GM13977 (cell line): ENCODE data around the gene MRE11.
A peak's percentile ranks its signal among the peaks of the same experiment; 100 is the strongest.

Experiments
- DNase-seq: peaks from one replicate; pipeline ENCODE4 v3.0.0; 2012; ENCODE audit warnings: low spot score
- CTCF ChIP-seq: IDR thresholded peaks from 2 replicates; pipeline ENCODE4 v1.5.1; 2012; ENCODE audit warnings: mild to moderate bottlenecking, control low read depth; ENCODE audit not compliant: insufficient read depth; ENCODE audit errors: extremely low read depth, missing control alignments
- in situ Hi-C: fragments of 300-500 bp; cut with MboI; formaldehyde crosslinking; loops from one replicate; pipeline ENCODE4 v1.12.0; 2022; ENCODE audit warnings: low sequenced_read_pairs, low pct_unique_long_range_greater_than_20kb, mixed read lengths, inconsistent platforms; ENCODE audit not compliant: unreplicated experiment

MRE11 gene

GRCh38 chr11:94417386-94417987 lies 76.2 kb downstream of the MRE11 start:
- in situ Hi-C loops = no loop called here
- no peak for DNase-seq
- TF ChIP-seq CTCF = peak; percentile 37

GRCh38 chr11:94405062-94405833 lies 88.4 kb downstream of the MRE11 start:
- TF ChIP-seq CTCF = no peak
- in situ Hi-C loops = no loop called here
- no peak for DNase-seq

- TF ChIP-seq CTCF = no peak
- no peak for DNase-seq
- in situ Hi-C loops = no loop called here
Measured at GRCh38 chr11:94402355-94402754, 91.3 kb downstream of the MRE11 start.

GRCh38 chr11:94401773-94402265 lies 91.8 kb downstream of the MRE11 start:
- no peak for TF ChIP-seq CTCF
- DNase-seq = no peak
- in situ Hi-C loops = no loop called here

GRCh38 chr11:94400839-94401772 lies 92.5 kb downstream of the MRE11 start, which contains the start of gene GPR83:
GPR83 (minus strand) TSS chr11:94401419; CDS start chr11:94401247, 172 bp downstream.
- TF ChIP-seq CTCF = no peak
- DNase-seq = peak; percentile 44
- in situ Hi-C loops = no loop called here

GRCh38 chr11:94400457-94400838 lies 93.2 kb downstream of the MRE11 start:
- in situ Hi-C loops = no loop called here
- DNase-seq = no peak
- TF ChIP-seq CTCF = no peak
